Measurements from ENCODE around the gene CCDC17.

CCDC17 gene

GRCh38 chr1:45623972-45624371 is at the start of gene CCDC17:
CCDC17 (minus strand) TSS chr1:45624054; CDS start chr1:45623909, 145 bp downstream.
- no peak for DNase-seq (ENCODE audit: low read depth in 3 of 3, low spot score in 1 of 3)

- no peak for DNase-seq (ENCODE audit: low read depth in 3 of 3, low spot score in 1 of 3)
Observed at GRCh38 chr1:45669859-45670655, 46.2 kb upstream of the CCDC17 start.

GRCh38 chr1:45669379-45669778 is 45.5 kb upstream of the CCDC17 start:
- DNase-seq (ENCODE audit: low read depth in 3 of 3, low spot score in 1 of 3): no peak

- DNase-seq (ENCODE audit: low read depth in 3 of 3, low spot score in 1 of 3): no peak
Observed at GRCh38 chr1:45668526-45668925, 44.7 kb upstream of the CCDC17 start.

GRCh38 chr1:45667321-45668111 is 43.7 kb upstream of the CCDC17 start:
- no peak for DNase-seq (ENCODE audit: low read depth in 3 of 3, low spot score in 1 of 3)

GRCh38 chr1:45666836-45667235 is 43.0 kb upstream of the CCDC17 start:
- no peak for DNase-seq (ENCODE audit: low read depth in 3 of 3, low spot score in 1 of 3)

GRCh38 chr1:45660336-45660735 is 36.5 kb upstream of the CCDC17 start:
- DNase-seq (ENCODE audit: low read depth in 3 of 3, low spot score in 1 of 3): no peak

GRCh38 chr1:45659222-45659621 is 35.4 kb upstream of the CCDC17 start:
- no peak for DNase-seq (ENCODE audit: low read depth in 3 of 3, low spot score in 1 of 3)

- no peak for DNase-seq (ENCODE audit: low read depth in 3 of 3, low spot score in 1 of 3)
Observed at GRCh38 chr1:45658171-45658570, 34.3 kb upstream of the CCDC17 start.

GRCh38 chr1:45656573-45657226 is 32.8 kb upstream of the CCDC17 start:
- DNase-seq (ENCODE audit: low read depth in 3 of 3, low spot score in 1 of 3): no peak

GRCh38 chr1:45654540-45655280 is 30.9 kb upstream of the CCDC17 start:
- no peak for DNase-seq (ENCODE audit: low read depth in 3 of 3, low spot score in 1 of 3)

GRCh38 chr1:45647248-45648021 is 23.6 kb upstream of the CCDC17 start:
- DNase-seq (ENCODE audit: low read depth in 3 of 3, low spot score in 1 of 3): no peak

- no peak for DNase-seq (ENCODE audit: low read depth in 3 of 3, low spot score in 1 of 3)
Observed at GRCh38 chr1:45644661-45645060, 20.8 kb upstream of the CCDC17 start.

- no peak for DNase-seq (ENCODE audit: low read depth in 3 of 3, low spot score in 1 of 3)
Observed at GRCh38 chr1:45643978-45644377, 20.1 kb upstream of the CCDC17 start.

- DNase-seq (ENCODE audit: low read depth in 3 of 3, low spot score in 1 of 3): no peak
Observed at GRCh38 chr1:45643321-45643720, 19.5 kb upstream of the CCDC17 start.

- no peak for DNase-seq (ENCODE audit: low read depth in 3 of 3, low spot score in 1 of 3)
Observed at GRCh38 chr1:45640293-45640692, 16.4 kb upstream of the CCDC17 start.

- no peak for DNase-seq (ENCODE audit: low read depth in 3 of 3, low spot score in 1 of 3)
Observed at GRCh38 chr1:45635211-45635610, 11.4 kb upstream of the CCDC17 start.

- DNase-seq (ENCODE audit: low read depth in 3 of 3, low spot score in 1 of 3): no peak
Observed at GRCh38 chr1:45630429-45630828, 6.6 kb upstream of the CCDC17 start.

GRCh38 chr1:45629035-45629434 is 5.2 kb upstream of the CCDC17 start:
- no peak for DNase-seq (ENCODE audit: low read depth in 3 of 3, low spot score in 1 of 3)

Data from stimulated activated CD4-positive, alpha-beta T cell treated with anti-CD3 and anti-CD28 coated beads, TNF-alpha, amount 100 ng/mL, for 1 hour (primary cell).